HG02678 (cell line): ENCODE data around the gene RPUSD2.

Experiments used
- ATAC-seq: cut with Tn5 transposase; IDR thresholded peaks from one replicate; pipeline ENCODE4 v1.9.1; 2021; ENCODE audit warnings: mild to moderate bottlenecking, moderate library complexity; ENCODE audit not compliant: unreplicated experiment

The RPUSD2 gene

DNA sequence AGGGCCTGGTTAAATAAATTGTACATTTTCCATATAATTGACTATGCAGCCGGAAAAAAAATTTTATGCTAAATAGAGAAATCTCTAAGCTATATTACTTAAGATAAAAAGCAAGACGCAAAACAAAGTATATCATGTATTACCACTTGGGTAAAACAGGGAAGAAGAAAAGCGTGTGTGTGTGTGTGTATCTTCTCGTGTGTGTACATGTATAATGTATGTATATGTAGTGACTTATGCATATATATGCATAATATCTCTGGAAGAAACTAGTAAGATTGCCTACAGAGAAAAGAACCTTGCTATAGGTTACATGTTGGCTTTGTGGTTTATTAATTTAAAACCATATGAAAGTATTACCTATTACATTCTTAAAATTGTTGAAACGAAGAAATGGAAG, 44.0 kb downstream of the RPUSD2 start:
- no peak for ATAC-seq

DNA sequence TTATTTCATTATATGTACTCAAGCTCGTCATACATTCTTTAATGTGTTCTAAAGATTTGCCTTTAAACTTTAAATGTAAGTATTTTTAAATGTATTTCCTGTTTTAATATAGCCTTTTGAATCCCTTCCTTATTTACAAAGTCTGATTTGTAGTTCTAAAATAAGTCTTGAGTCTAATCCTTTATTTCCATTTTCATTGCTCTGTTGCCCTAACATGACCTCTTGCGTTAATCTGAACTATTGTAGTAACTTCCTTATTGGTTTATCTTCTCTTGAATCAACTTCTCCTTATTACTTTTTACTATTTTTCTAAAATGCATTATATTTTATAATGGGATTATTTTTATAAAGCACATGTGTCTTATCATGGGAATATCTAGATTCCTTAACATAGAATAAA, 48.9 kb downstream of the RPUSD2 start:
- ATAC-seq = no peak

DNA sequence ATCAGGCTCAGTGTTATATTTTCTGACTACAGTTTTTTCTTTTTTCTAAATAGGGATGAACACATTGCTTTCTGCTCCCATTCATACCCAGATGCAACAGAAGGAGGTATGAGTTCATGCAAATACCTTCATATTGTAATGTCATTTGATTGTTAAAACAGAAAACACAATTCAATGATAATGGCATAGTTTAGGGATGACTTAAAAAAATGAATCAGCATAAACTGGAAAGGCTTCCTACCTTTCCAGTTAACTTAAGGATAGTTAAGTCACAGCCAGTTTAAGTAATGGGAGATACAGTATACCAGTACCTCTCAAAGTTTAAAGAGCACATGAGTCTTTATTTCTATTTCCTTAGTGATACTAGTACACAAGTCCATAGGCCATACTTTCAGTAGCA, 49.8 kb downstream of the RPUSD2 start:
- no peak for ATAC-seq

DNA sequence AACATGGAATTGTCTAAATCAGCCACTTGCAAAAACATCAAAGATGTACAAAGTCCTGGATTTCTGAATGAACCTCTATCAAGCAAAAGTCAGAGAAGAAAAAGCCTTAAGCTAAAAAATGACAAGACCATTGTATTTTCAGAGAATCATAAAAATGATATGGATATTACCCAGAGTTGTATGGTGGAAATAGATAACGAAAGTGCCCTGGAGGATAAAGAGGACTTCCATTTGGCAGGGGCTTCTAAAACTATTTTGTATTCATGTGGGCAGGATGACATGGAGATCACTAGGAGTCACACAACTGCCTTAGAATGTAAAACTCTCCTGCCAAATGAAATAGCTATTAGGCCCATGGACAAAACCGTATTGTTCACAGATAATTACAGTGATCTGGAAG, 54.3 kb downstream of the RPUSD2 start:
- no peak for ATAC-seq
